DOHH2 (cell line): ENCODE results near the gene BCL11B.

Experiments
- EZH2phosphoT487 ChIP-seq: fragments of 200-600 bp; sonication (generic); IDR thresholded peaks from 2 replicates; pipeline ENCODE4 v1.6.1; 2017; ENCODE audit warnings: borderline replicate concordance, mild to moderate bottlenecking, antibody characterized with exemption, low read length, moderate library complexity, mixed read lengths
- TF ChIP-seq, protein P1 (sequence below): fragments of 200-600 bp; sonication (generic); IDR thresholded peaks from one replicate; pipeline ENCODE4 v1.5.1; 2014; ENCODE audit warnings: antibody characterized with exemption, mild to moderate bottlenecking, low read depth, low read length; ENCODE audit not compliant: poor library complexity, severe bottlenecking

- TF ChIP-seq, protein P1, sequence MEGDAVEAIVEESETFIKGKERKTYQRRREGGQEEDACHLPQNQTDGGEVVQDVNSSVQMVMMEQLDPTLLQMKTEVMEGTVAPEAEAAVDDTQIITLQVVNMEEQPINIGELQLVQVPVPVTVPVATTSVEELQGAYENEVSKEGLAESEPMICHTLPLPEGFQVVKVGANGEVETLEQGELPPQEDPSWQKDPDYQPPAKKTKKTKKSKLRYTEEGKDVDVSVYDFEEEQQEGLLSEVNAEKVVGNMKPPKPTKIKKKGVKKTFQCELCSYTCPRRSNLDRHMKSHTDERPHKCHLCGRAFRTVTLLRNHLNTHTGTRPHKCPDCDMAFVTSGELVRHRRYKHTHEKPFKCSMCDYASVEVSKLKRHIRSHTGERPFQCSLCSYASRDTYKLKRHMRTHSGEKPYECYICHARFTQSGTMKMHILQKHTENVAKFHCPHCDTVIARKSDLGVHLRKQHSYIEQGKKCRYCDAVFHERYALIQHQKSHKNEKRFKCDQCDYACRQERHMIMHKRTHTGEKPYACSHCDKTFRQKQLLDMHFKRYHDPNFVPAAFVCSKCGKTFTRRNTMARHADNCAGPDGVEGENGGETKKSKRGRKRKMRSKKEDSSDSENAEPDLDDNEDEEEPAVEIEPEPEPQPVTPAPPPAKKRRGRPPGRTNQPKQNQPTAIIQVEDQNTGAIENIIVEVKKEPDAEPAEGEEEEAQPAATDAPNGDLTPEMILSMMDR, result no peak
- no peak for TF ChIP-seq EZH2phosphoT487
Observed at GRCh38 chr14:99252443-99252939, 19.5 kb downstream of the BCL11B start.
